HFFc6 (cell line): ENCODE measurements around the gene RNASEH2B. TPM values are rescaled to one million over a fixed set of nuclear protein-coding genes. Genes with fewer than 3 reads are reported as not detected.

Experiments
- DNase-seq: peaks from one replicate; pipeline ENCODE4 v3.0.0-alpha.2; 2018
- H3K27ac Mint-ChIP-seq: 2 replicates; pipeline ENCODE4 v1.8.0; 2020; ENCODE audit warnings: mild to moderate bottlenecking, mixed read lengths
- H3K27me3 Mint-ChIP-seq: 2 replicates; pipeline ENCODE4 v1.8.0; 2021; ENCODE audit warnings: mild to moderate bottlenecking, moderate library complexity, mixed read lengths; ENCODE audit not compliant: insufficient read depth
- H3K36me3 Mint-ChIP-seq: 2 replicates; pipeline ENCODE4 v1.8.0; 2021; ENCODE audit warnings: low read depth, mixed read lengths
- H3K4me1 Mint-ChIP-seq: 2 replicates; pipeline ENCODE4 v1.8.0; 2020; ENCODE audit warnings: low read depth, mixed read lengths
- H3K4me3 Mint-ChIP-seq: 2 replicates; pipeline ENCODE4 v1.8.0; 2020; ENCODE audit warnings: mild to moderate bottlenecking, moderate library complexity, mixed read lengths
- H3K9me3 Mint-ChIP-seq: 2 replicates; pipeline ENCODE4 v1.8.0; 2020; ENCODE audit warnings: mild to moderate bottlenecking, mixed read lengths
- CTCF ChIP-seq: fragments of 200-600 bp; sonication (generic); IDR thresholded peaks from 2 replicates; pipeline ENCODE4 v1.5.0; 2021; ENCODE audit warnings: antibody characterized with exemption, mild to moderate bottlenecking
- total RNA-seq, 6 experiments: library from RNA; stranded (reverse); fragmentation: NEBNext Ultra II Directional; extraction: Animal tissue kit (Norgen Biotek cat#: 25700); gene quantifications; 2 replicates in 1 of 6; 3 replicates in 5 of 6; pipeline ENCODE4 v1.2.3, GENCODE V29; 2021

RNASEH2B gene
- total RNA-seq, 6 experiments from 2014 or later, result 12.4 to 20.7 (median 17.4) TPM

DNA sequence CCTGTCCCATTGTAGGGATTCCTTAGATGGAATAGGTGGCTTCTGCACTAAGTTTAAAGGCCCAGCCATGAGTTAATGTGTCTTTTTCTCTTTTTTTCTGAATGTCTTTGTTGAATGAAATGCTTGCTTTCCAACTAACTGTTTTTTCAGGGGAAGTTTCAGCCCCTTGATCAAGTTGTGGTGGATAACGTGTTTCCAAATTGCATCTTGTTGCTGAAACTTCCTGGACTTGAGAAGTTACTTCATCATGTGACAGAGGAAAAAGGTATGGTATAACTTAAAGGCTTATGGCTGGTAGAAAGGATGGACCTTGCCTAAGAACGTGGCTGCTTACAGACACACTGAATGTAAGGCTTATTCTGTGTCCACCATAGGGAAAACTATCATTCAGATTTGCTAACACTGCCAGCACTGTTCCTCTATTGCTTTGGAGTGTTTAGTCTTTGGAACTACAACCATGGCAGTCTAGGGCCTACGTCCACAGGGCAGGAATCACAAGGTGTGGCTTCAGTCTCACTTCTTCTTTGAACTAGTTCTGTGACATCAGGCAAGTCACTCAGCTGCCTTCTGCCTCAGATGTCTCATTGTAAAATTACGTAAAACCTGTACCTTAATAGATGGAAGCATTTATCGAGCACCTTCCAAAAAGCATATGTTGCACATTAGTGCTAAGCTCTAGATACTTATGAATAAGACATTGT, 25.3 kb downstream of the RNASEH2B start:
- DNase-seq, result no peak
- Mint-ChIP-seq H3K36me3 (peaks cover 37% of the 10 kb centered on the region), H3K9me3 (no peaks in the 10 kb centered on the region), H3K27me3 (no peaks in the 10 kb centered on the region), H3K4me3 (no peak overlapping the region), H3K27ac (no peak overlapping the region), H3K4me1 (no peaks in the 10 kb centered on the region)
- TF ChIP-seq CTCF, result no peak

DNA sequence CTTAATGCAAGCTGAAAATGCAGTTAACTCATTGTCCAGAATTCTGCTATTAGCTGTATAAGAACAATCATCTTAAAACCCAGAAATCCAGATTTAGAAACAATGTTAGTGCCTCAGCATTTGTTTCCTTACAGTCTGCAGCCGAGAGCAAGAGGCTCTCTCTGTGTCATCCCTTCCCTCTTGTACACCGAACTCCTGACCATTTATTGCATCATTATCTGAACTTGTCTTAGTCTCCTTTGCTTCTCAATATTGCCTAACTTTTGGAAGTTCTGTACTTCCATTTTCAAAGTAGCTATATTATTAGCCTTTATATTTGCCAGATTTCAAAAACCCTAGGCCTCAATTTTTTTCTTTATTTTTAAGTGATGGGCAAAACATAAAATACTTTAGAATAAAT, 27.1 kb downstream of the RNASEH2B start:
- Mint-ChIP-seq H3K36me3 (peaks cover 37% of the 10 kb centered on the region), H3K27me3 (no peaks in the 10 kb centered on the region), H3K9me3 (no peaks in the 10 kb centered on the region), H3K4me1 (no peaks in the 10 kb centered on the region), H3K27ac (no peak overlapping the region), H3K4me3 (no peak overlapping the region)
- TF ChIP-seq CTCF, result no peak
- DNase-seq, result no peak

- DNase-seq, result no peak
- peaks cover 5% of the 10 kb centered on the region; the same call in 1 of the 2 replicates for H3K4me1 Mint-ChIP-seq
- H3K36me3 Mint-ChIP-seq, result peaks cover 26% of the 10 kb centered on the region
- H3K27ac Mint-ChIP-seq, result no peak overlapping the region
- H3K4me3 Mint-ChIP-seq, result no peak overlapping the region
- H3K9me3 Mint-ChIP-seq, result no peaks in the 10 kb centered on the region
- H3K27me3 Mint-ChIP-seq, result no peaks in the 10 kb centered on the region
- TF ChIP-seq CTCF, result no peak
These were observed 30.9 kb downstream of the RNASEH2B start for GRCh38 chr13:50940509-50940908.

DNA sequence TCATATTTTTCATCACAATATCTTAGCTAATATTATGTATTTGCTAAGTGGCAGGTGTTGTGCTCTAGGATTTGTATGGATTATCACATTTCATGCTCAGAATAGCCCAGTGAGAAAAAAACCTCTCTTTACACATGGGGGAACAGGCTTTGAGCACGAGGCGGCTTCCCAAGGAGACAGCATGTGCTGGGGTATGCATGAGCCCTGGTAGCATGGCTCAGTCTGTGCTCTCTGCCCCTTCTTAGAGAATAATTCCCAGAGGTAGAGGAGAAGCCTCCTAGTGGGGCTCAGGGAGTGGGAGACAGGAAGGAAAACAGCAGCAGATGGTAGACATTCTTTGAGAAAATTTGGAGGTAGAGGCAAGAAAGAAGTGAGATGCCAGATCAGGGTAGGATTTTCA, 31.6 kb downstream of the RNASEH2B start:
- Mint-ChIP-seq H3K9me3 (no peaks in the 10 kb centered on the region), H3K36me3 (peaks cover 21% of the 10 kb centered on the region), H3K27ac (no peak overlapping the region), H3K4me3 (no peak overlapping the region), H3K27me3 (no peaks in the 10 kb centered on the region), H3K4me1 (peaks cover 10% of the 10 kb centered on the region)
- no peak for DNase-seq
- TF ChIP-seq CTCF, result no peak

DNA sequence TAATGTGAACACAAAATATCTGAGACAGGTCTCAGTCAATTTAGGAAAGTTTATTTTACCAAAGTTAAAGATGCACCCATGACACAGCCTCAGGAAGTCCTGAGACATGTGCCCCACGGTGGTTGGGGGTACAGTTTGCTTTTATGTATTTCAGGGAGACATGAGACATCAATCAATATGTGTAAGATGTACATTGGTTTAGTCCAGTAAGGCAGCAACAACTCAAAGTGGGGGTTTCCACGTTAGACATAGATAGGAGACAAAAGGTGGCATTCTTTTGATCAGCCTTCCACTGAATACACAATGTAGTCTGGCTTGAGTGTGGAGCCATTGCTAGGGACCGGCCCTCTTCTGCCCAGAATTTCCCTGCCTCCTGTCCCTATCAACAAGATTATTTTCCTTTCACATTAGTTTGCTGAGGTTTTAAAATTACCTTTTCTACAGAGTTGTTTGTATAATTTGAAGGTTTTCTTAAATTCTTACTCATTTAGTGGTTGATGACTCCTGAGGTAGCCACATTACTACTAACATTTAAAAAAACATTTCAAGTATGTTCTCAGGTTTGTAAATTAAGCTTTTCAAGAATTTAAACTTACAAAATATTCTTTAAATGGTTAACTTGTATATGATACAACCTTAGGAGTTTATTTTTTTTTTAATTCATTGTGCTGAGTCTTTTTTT, 33.2 kb downstream of the RNASEH2B start:
- no peak overlapping the region for H3K4me3 Mint-ChIP-seq
- no peak for TF ChIP-seq CTCF
- H3K27ac Mint-ChIP-seq, result no peak overlapping the region
- peaks cover 18% of the 10 kb centered on the region for H3K36me3 Mint-ChIP-seq
- H3K27me3 Mint-ChIP-seq, result no peaks in the 10 kb centered on the region
- DNase-seq, result no peak
- no peaks in the 10 kb centered on the region for H3K9me3 Mint-ChIP-seq
- H3K4me1 Mint-ChIP-seq, result peaks cover 26% of the 10 kb centered on the region
